ENCODE measurements around the gene FOXC1. TPM values are rescaled to one million over a fixed set of nuclear protein-coding genes. Genes with fewer than 3 reads are reported as not detected.

Gene FOXC1
- total RNA-seq, 1 experiment from 2014 or later = 6.7 TPM

DNA sequence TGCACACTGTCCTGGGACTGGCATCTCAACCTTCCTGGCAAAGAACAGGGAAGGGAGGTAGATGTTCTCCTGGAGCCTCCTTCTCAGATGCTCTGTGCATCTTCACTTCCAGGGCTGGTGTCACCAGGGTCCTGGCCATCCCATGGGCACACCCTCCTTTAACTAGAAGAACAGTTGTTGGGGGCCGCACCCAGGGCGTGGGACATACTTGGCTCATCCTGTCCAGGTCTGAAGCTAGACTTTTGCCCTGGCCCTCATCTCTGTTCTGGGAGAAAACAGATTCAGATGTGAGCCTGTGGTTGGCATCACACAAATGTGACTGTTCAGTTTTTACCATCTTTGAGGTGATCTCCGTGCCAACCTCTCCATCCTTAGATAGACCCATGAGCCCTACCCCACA, 41.6 kb downstream of the FOXC1 start:
- Histone ChIP-seq H3K4me1 (ENCODE audit: control insufficient read depth, insufficient read depth, low read length) (no peaks in the 10 kb centered on the region), H3K9me3 (ENCODE audit: control insufficient read depth, insufficient read depth, low read depth, low read length) (no peaks in the 10 kb centered on the region), H3K4me3 (ENCODE audit: low read depth in 2 of 2, low read length in 2 of 2) (no peak overlapping the region), H3K27ac (ENCODE audit: low read length) (no peak overlapping the region), H3K27me3 (ENCODE audit: control insufficient read depth, insufficient read depth, low read length) (no peaks in the 10 kb centered on the region), H3K36me3 (ENCODE audit: control insufficient read depth, insufficient read depth, low read length) (no peaks in the 10 kb centered on the region)
- DNase-seq (ENCODE audit: low read depth, low spot score) (no peak), ATAC-seq (no peak)
- in situ Hi-C loops (cut with HindIII; ENCODE audit: low pct_unique_long_range_greater_than_20kb, low sequenced_read_pairs) (no loop called here), intact Hi-C loops (cut with micrococcal nuclease; ENCODE audit: unreplicated experiment) (no loop called here)
- BruUV-seq (replicated peaks) = no TSS peak
- ChIA-PET CTCF (no interaction called here), POLR2A (no interaction called here)
- TF ChIP-seq, protein P1, sequence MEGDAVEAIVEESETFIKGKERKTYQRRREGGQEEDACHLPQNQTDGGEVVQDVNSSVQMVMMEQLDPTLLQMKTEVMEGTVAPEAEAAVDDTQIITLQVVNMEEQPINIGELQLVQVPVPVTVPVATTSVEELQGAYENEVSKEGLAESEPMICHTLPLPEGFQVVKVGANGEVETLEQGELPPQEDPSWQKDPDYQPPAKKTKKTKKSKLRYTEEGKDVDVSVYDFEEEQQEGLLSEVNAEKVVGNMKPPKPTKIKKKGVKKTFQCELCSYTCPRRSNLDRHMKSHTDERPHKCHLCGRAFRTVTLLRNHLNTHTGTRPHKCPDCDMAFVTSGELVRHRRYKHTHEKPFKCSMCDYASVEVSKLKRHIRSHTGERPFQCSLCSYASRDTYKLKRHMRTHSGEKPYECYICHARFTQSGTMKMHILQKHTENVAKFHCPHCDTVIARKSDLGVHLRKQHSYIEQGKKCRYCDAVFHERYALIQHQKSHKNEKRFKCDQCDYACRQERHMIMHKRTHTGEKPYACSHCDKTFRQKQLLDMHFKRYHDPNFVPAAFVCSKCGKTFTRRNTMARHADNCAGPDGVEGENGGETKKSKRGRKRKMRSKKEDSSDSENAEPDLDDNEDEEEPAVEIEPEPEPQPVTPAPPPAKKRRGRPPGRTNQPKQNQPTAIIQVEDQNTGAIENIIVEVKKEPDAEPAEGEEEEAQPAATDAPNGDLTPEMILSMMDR (IDR thresholded peaks at IDR 0.05) = no peak
- TF ChIP-seq TCF7L2 (IDR thresholded peaks at IDR 0.05; ENCODE audit: low read depth, low read length) (no peak), POLR2AphosphoS5 (IDR thresholded peaks at IDR 0.05; ENCODE audit: low read depth, low read length) (no peak), SIN3A (IDR thresholded peaks at IDR 0.05; ENCODE audit: borderline replicate concordance, insufficient read depth, low read depth, low read length) (no peak)
- TF ChIP-seq, protein P2, sequence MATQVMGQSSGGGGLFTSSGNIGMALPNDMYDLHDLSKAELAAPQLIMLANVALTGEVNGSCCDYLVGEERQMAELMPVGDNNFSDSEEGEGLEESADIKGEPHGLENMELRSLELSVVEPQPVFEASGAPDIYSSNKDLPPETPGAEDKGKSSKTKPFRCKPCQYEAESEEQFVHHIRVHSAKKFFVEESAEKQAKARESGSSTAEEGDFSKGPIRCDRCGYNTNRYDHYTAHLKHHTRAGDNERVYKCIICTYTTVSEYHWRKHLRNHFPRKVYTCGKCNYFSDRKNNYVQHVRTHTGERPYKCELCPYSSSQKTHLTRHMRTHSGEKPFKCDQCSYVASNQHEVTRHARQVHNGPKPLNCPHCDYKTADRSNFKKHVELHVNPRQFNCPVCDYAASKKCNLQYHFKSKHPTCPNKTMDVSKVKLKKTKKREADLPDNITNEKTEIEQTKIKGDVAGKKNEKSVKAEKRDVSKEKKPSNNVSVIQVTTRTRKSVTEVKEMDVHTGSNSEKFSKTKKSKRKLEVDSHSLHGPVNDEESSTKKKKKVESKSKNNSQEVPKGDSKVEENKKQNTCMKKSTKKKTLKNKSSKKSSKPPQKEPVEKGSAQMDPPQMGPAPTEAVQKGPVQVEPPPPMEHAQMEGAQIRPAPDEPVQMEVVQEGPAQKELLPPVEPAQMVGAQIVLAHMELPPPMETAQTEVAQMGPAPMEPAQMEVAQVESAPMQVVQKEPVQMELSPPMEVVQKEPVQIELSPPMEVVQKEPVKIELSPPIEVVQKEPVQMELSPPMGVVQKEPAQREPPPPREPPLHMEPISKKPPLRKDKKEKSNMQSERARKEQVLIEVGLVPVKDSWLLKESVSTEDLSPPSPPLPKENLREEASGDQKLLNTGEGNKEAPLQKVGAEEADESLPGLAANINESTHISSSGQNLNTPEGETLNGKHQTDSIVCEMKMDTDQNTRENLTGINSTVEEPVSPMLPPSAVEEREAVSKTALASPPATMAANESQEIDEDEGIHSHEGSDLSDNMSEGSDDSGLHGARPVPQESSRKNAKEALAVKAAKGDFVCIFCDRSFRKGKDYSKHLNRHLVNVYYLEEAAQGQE (IDR thresholded peaks at IDR 0.05; ENCODE audit: insufficient read depth in 1 of 2, low read depth in 2 of 2, low read length in 1 of 2) = no peak

DNA sequence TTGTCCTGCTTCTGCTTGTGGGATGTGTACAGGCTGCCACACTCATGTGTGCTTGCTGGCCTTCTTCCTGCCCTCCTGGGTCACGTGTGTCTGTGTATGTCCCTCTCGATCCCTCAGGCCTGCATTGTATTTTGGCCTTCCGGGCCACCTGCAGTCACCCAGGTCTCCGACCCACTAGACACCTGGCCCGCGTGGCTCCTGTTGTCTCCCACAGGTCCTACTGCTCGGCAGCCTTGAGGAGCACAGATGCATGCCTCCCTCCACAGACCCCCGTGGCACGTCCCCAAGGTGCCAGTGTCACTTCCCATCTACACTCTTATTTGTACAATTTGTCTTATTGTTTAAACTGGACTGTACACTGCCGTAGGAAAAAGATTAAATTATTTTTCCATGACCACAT, 43.1 kb downstream of the FOXC1 start:
- in situ Hi-C loops (cut with HindIII; ENCODE audit: low pct_unique_long_range_greater_than_20kb, low sequenced_read_pairs) (no loop called here), intact Hi-C loops (cut with micrococcal nuclease; ENCODE audit: unreplicated experiment) (no loop called here)
- DNase-seq (ENCODE audit: low read depth, low spot score) (no peak), ATAC-seq (no peak)
- Histone ChIP-seq H3K27me3 (ENCODE audit: control insufficient read depth, insufficient read depth, low read length) (no peaks in the 10 kb centered on the region), H3K36me3 (ENCODE audit: control insufficient read depth, insufficient read depth, low read length) (no peaks in the 10 kb centered on the region), H3K9me3 (ENCODE audit: control insufficient read depth, insufficient read depth, low read depth, low read length) (no peaks in the 10 kb centered on the region), H3K4me1 (ENCODE audit: control insufficient read depth, insufficient read depth, low read length) (no peaks in the 10 kb centered on the region), H3K4me3 (ENCODE audit: low read depth in 2 of 2, low read length in 2 of 2) (no peak overlapping the region), H3K27ac (ENCODE audit: low read length) (no peak overlapping the region)
- TF ChIP-seq TCF7L2 (IDR thresholded peaks at IDR 0.05; ENCODE audit: low read depth, low read length) (no peak), POLR2AphosphoS5 (IDR thresholded peaks at IDR 0.05; ENCODE audit: low read depth, low read length) (no peak), SIN3A (IDR thresholded peaks at IDR 0.05; ENCODE audit: borderline replicate concordance, insufficient read depth, low read depth, low read length) (no peak)
- TF ChIP-seq, protein P2 (IDR thresholded peaks at IDR 0.05; ENCODE audit: insufficient read depth in 1 of 2, low read depth in 2 of 2, low read length in 1 of 2) = no peak
- TF ChIP-seq, protein P1 (IDR thresholded peaks at IDR 0.05) = no peak
- no TSS peak for BruUV-seq (replicated peaks)
- POLR2A ChIA-PET = no interaction called here
- CTCF ChIA-PET = interaction anchor here (1.1 kb wide), 1 partner anchor 34 kb away, joined by 5 read pairs; no protein-coding TSS in a partner anchor

All from Panc1 (cell line).